Endodermal cell (in vitro differentiated cells): Measurements from ENCODE around the gene KIR3DL2. TPM values are rescaled to one million over a fixed set of nuclear protein-coding genes. Genes with fewer than 3 reads are reported as not detected.
"Not testable (repeated sequence)": the region's sequence is repeated elsewhere in the genome, so short reads cannot be mapped to it uniquely, and the experiment has no call there.

Experiments used
- DNase-seq: peaks from one replicate; pipeline ENCODE4 v3.0.0-alpha.2; 2017
- H3K27ac ChIP-seq: 2 replicates; pipeline ENCODE4 v1.5.1; 2013; ENCODE audit warnings: mild to moderate bottlenecking, low read depth, low read length, moderate library complexity
- H3K27me3 ChIP-seq: 2 replicates; pipeline ENCODE4 v1.6.1; 2013; ENCODE audit warnings: mild to moderate bottlenecking, low read length, moderate library complexity; ENCODE audit not compliant: insufficient read depth, control insufficient read depth, poor library complexity, severe bottlenecking
- H3K36me3 ChIP-seq: 2 replicates; pipeline ENCODE4 v1.7.0; 2013; ENCODE audit warnings: mild to moderate bottlenecking, low read length, moderate library complexity; ENCODE audit not compliant: control insufficient read depth, insufficient read depth
- H3K4me1 ChIP-seq: one replicate; pipeline ENCODE4 v1.7.0; 2013; ENCODE audit warnings: low read length; ENCODE audit not compliant: control insufficient read depth, insufficient read depth
- H3K4me3 ChIP-seq: 2 replicates; pipeline ENCODE4 v1.5.1; 2013; ENCODE audit warnings: mild to moderate bottlenecking, low read length, moderate library complexity
- H3K9ac ChIP-seq: 2 replicates; pipeline ENCODE4 v1.6.1; 2013; ENCODE audit warnings: mild to moderate bottlenecking, low read length, moderate library complexity; ENCODE audit not compliant: poor library complexity, severe bottlenecking; ENCODE audit errors: extremely low read depth
- H3K9me3 ChIP-seq: 2 replicates; pipeline ENCODE4 v1.6.1; 2013; ENCODE audit warnings: mild to moderate bottlenecking, low read length, moderate library complexity; ENCODE audit not compliant: control insufficient read depth
- H3K27ac Mint-ChIP-seq: 2 replicates; pipeline ENCODE4 v1.8.0; 2020; ENCODE audit warnings: mixed read lengths
- H3K27me3 Mint-ChIP-seq: 2 replicates; pipeline ENCODE4 v1.8.0; 2021; ENCODE audit warnings: mild to moderate bottlenecking, mixed read lengths; ENCODE audit not compliant: insufficient read depth
- H3K36me3 Mint-ChIP-seq: 2 replicates; pipeline ENCODE4 v1.8.0; 2020; ENCODE audit warnings: low read depth, mixed read lengths
- H3K4me1 Mint-ChIP-seq: 2 replicates; pipeline ENCODE4 v1.8.0; 2020; ENCODE audit warnings: mixed read lengths
- H3K4me3 Mint-ChIP-seq: 2 replicates; pipeline ENCODE4 v1.8.0; 2020; ENCODE audit warnings: mild to moderate bottlenecking, moderate library complexity, mixed read lengths
- H3K9me3 Mint-ChIP-seq: 2 replicates; pipeline ENCODE4 v1.8.0; 2020; ENCODE audit warnings: mild to moderate bottlenecking, mixed read lengths
- CTCF ChIP-seq: fragments of 200-600 bp; sonication (generic); conservative IDR thresholded peaks from 2 replicates; pipeline ENCODE4 v1.5.0; 2021; ENCODE audit warnings: antibody characterized with exemption, mild to moderate bottlenecking
- WGBS, 2 experiments: methylation state at CpG; one replicate each; pipeline versions ENCODE4 v1.1.5 to v1.1.7; 2013; ENCODE audit warnings: missing lambda C conversion rate in 2 of 2, mixed read lengths in 1 of 2; ENCODE audit not compliant: insufficient coverage in 1 of 2, insufficient read length in 1 of 2; 5-methylcytosine and 5-hydroxymethylcytosine counted together
- total RNA-seq, 2 donors: library from RNA; stranded (reverse); fragmentation: NEBNext Ultra II Directional in 1 of 2; extraction: Animal tissue kit (Norgen Biotek cat#: 25700) in 1 of 2; gene quantifications; 2 replicates in 1 of 2; 3 replicates in 1 of 2; pipeline ENCODE4 v1.2.1, GENCODE V29; 2021

The KIR3DL2 gene
- total RNA-seq, 2 donors from 2014 or later = not detected

- peaks cover 90% of the 10 kb centered on the region for H3K9me3 Mint-ChIP-seq
- no peak overlapping the region for H3K4me3 Mint-ChIP-seq
- no peak overlapping the region for H3K4me3 ChIP-seq
- no peaks in the 10 kb centered on the region for H3K36me3 ChIP-seq
- H3K27me3 ChIP-seq = no peaks in the 10 kb centered on the region
- H3K27ac ChIP-seq = no peak overlapping the region
- H3K4me1 Mint-ChIP-seq = no peaks in the 10 kb centered on the region
- H3K27ac Mint-ChIP-seq = no peak overlapping the region
- no peak for TF ChIP-seq CTCF
- H3K4me1 ChIP-seq = no peaks in the 10 kb centered on the region
- no peaks in the 10 kb centered on the region for H3K27me3 Mint-ChIP-seq
- no peak overlapping the region for H3K9ac ChIP-seq
- DNase-seq = no peak
- no peaks in the 10 kb centered on the region for H3K36me3 Mint-ChIP-seq
- H3K9me3 ChIP-seq = peaks cover 10% of the 10 kb centered on the region
- WGBS, 2 experiments = 75 to 84% methylated on average over 9 to 15 of the region's 15 CpGs
These were observed 32.3 kb upstream of the KIR3DL2 start for GRCh38 chr19:54817670-54818536.

DNA sequence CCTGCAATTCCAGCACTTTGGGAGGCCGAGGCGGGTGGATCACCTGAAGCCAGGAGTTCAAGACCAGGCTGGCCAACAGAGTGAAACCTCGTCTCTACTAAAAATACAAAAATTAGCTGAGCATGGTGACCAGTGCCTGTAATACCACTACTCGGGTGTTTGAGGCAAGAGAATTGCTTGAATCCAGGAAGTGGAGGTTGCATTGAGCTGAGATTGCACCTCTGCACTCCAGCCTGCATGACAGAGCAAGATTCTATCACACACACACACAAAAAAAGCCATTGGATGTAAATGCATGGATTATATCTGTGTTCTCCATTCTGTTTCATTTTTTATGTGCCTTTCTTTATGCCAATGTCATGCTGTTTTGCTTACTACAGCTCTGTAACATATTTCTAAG, 25.8 kb upstream of the KIR3DL2 start:
- WGBS, 2 experiments = 33 to 62% methylated on average over 1 to 4 of the region's 4 CpGs
- H3K36me3 Mint-ChIP-seq, H3K4me1 Mint-ChIP-seq, H3K27me3 Mint-ChIP-seq, DNase-seq, H3K27ac ChIP-seq, H3K27me3 ChIP-seq, H3K4me1 ChIP-seq, H3K36me3 ChIP-seq, H3K4me3 Mint-ChIP-seq, H3K27ac Mint-ChIP-seq, H3K9me3 ChIP-seq, H3K4me3 ChIP-seq, H3K9ac ChIP-seq: not testable (repeated sequence)
- peaks cover 81% of the 10 kb centered on the region for H3K9me3 Mint-ChIP-seq

DNA sequence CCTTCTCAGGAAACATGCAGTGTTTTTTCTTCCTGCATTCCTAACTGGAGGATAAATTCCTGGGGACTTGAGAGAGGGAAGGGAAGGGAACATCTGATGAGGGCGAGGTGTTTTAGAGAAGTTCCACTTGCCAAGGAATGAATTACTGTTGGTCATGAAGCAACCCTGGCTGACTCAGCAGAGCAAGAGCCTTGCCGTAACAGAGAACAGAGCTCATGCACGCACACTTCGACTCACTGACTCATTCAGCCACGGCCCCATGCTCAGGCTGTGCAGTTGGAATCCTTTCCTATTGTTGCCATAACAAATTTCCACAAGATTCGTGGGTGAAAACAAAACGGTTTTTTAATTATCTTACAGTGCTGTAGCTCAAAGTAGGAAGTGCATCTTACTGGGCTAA, 24.9 kb upstream of the KIR3DL2 start:
- not testable (repeated sequence) for DNase-seq, H3K27me3 Mint-ChIP-seq, H3K36me3 ChIP-seq, H3K9ac ChIP-seq, H3K27ac ChIP-seq, H3K9me3 ChIP-seq, H3K27ac Mint-ChIP-seq, H3K36me3 Mint-ChIP-seq, H3K4me3 ChIP-seq, H3K4me1 ChIP-seq, H3K4me3 Mint-ChIP-seq, H3K27me3 ChIP-seq, H3K4me1 Mint-ChIP-seq
- 66 to 69% methylated on average over 3 to 5 of the region's 7 CpGs for WGBS, 2 experiments
- H3K9me3 Mint-ChIP-seq = peaks cover 78% of the 10 kb centered on the region

- not testable (repeated sequence) for H3K4me3 Mint-ChIP-seq
- H3K9me3 Mint-ChIP-seq = peaks cover 73% of the 10 kb centered on the region
- WGBS, 2 experiments = 65 to 73% methylated on average over 3 to 6 of the region's 8 CpGs
These were observed 22.2 kb upstream of the KIR3DL2 start for GRCh38 chr19:54828064-54828463.

GRCh38 chr19:54832496-54832895, 17.7 kb upstream of the KIR3DL2 start, which contains the start of gene KIR2DS4:
KIR2DS4 (plus strand) TSS chr19:54832676.
- 87 to 89% methylated on average over 1 to 14 of the region's 14 CpGs for WGBS, 2 experiments
- H3K4me1 ChIP-seq, H3K27ac Mint-ChIP-seq, H3K4me3 Mint-ChIP-seq, H3K36me3 Mint-ChIP-seq, H3K27me3 Mint-ChIP-seq, H3K4me1 Mint-ChIP-seq, H3K36me3 ChIP-seq, DNase-seq, H3K4me3 ChIP-seq, H3K9ac ChIP-seq, H3K27ac ChIP-seq, H3K27me3 ChIP-seq: not testable (repeated sequence)
- H3K9me3 Mint-ChIP-seq = peaks cover 72% of the 10 kb centered on the region
- peaks cover 21% of the 10 kb centered on the region for H3K9me3 ChIP-seq

More at GRCh38 chr19:54828064-54828463, 22.2 kb upstream of the KIR3DL2 start:
- H3K27me3 Mint-ChIP-seq, H3K27me3 ChIP-seq, DNase-seq, H3K9me3 ChIP-seq, H3K36me3 ChIP-seq, H3K27ac Mint-ChIP-seq, H3K4me1 ChIP-seq, H3K27ac ChIP-seq, H3K4me1 Mint-ChIP-seq, H3K4me3 ChIP-seq, H3K9ac ChIP-seq, H3K36me3 Mint-ChIP-seq: not testable (repeated sequence)

GRCh38 chr19:54835126-54835525, 15.1 kb upstream of the KIR3DL2 start:
- not testable (repeated sequence) for H3K4me3 ChIP-seq, H3K27ac Mint-ChIP-seq, DNase-seq, H3K9ac ChIP-seq, H3K4me3 Mint-ChIP-seq, H3K27me3 ChIP-seq, H3K4me1 ChIP-seq, H3K36me3 Mint-ChIP-seq, H3K36me3 ChIP-seq, H3K27ac ChIP-seq, H3K4me1 Mint-ChIP-seq, H3K27me3 Mint-ChIP-seq
- peaks cover 63% of the 10 kb centered on the region for H3K9me3 Mint-ChIP-seq
- 78 to 92% methylated on average over 2 to 5 of the region's 5 CpGs for WGBS, 2 experiments
- H3K9me3 ChIP-seq = peaks cover 21% of the 10 kb centered on the region
